HG03342 (cell line): ENCODE data around the gene KCNE4.
"Not testable (repeated sequence)": the region's sequence is repeated elsewhere in the genome, so short reads cannot be mapped to it uniquely, and the experiment has no call there.

Experiments
- ATAC-seq: cut with Tn5 transposase; IDR thresholded peaks from one replicate; pipeline ENCODE4 v1.9.1; 2021; ENCODE audit warnings: mild to moderate bottlenecking, moderate library complexity; ENCODE audit not compliant: unreplicated experiment

The KCNE4 gene

GRCh38 chr2:223056701-223057418 lies 4.9 kb downstream of the KCNE4 start:
- ATAC-seq: no peak

GRCh38 chr2:223057569-223057968 lies 5.6 kb downstream of the KCNE4 start:
- ATAC-seq: no peak

GRCh38 chr2:223058952-223059716 lies 7.1 kb downstream of the KCNE4 start:
- ATAC-seq: no peak

- ATAC-seq: no peak
Observed at GRCh38 chr2:223060201-223060825, 8.3 kb downstream of the KCNE4 start.

GRCh38 chr2:223062396-223062795 lies 10.4 kb downstream of the KCNE4 start:
- no peak for ATAC-seq

- no peak for ATAC-seq
Observed at GRCh38 chr2:223065107-223065506, 13.1 kb downstream of the KCNE4 start.

GRCh38 chr2:223066721-223067120 lies 14.7 kb downstream of the KCNE4 start:
- ATAC-seq: no peak

GRCh38 chr2:223068071-223068470 lies 16.1 kb downstream of the KCNE4 start:
- ATAC-seq: no peak

GRCh38 chr2:223069465-223069864 lies 17.5 kb downstream of the KCNE4 start:
- no peak for ATAC-seq

GRCh38 chr2:223069988-223070387 lies 18.0 kb downstream of the KCNE4 start:
- ATAC-seq: no peak

- ATAC-seq: no peak
Observed at GRCh38 chr2:223071139-223071538, 19.1 kb downstream of the KCNE4 start.

GRCh38 chr2:223072826-223073225 lies 20.8 kb downstream of the KCNE4 start:
- ATAC-seq: no peak

GRCh38 chr2:223075301-223076270 lies 23.6 kb downstream of the KCNE4 start:
- peak; percentile 86 for ATAC-seq

- no peak for ATAC-seq
Observed at GRCh38 chr2:223076573-223076972, 24.6 kb downstream of the KCNE4 start.

GRCh38 chr2:223078482-223078881 lies 26.5 kb downstream of the KCNE4 start:
- ATAC-seq: no peak

GRCh38 chr2:223079378-223079777 lies 27.4 kb downstream of the KCNE4 start:
- ATAC-seq: no peak

- no peak for ATAC-seq
Observed at GRCh38 chr2:223079925-223080324, 27.9 kb downstream of the KCNE4 start.

- not testable (repeated sequence) for ATAC-seq
Observed at GRCh38 chr2:223080790-223081360, 28.9 kb downstream of the KCNE4 start.

GRCh38 chr2:223081789-223082188 lies 29.8 kb downstream of the KCNE4 start:
- ATAC-seq: no peak

GRCh38 chr2:223082706-223083105 lies 30.7 kb downstream of the KCNE4 start:
- no peak for ATAC-seq
